Endothelial cell of umbilical vein (primary cell): Measurements from ENCODE around the gene NR6A1. TPM values are rescaled to one million over a fixed set of nuclear protein-coding genes. Genes with fewer than 3 reads are reported as not detected.

ENCODE experiments used
- BruUV-seq: library from RNA; stranded (reverse); fragments of 400-500 nt; replicated peaks from 2 replicates; lab custom pipeline; 2021; lab: Mats Ljungman, UMichigan
- CTCF ChIA-PET: fragments of 300-600, 350-600 bp; sonication (Branson Sonifier 250); formaldehyde crosslinking; loops from one replicate; lab custom pipeline; 2021; ENCODE audit warnings: antibody characterized with exemption, inconsistent platforms; lab: Charles Lee
- POLR2A ChIA-PET: fragments of 300-600, 350-600 bp; sonication (Branson Sonifier 250); formaldehyde crosslinking; loops from one replicate; lab custom pipeline; 2021; ENCODE audit warnings: antibody characterized with exemption, inconsistent platforms; lab: Charles Lee
- DNase-seq: peaks from one replicate; pipeline ENCODE4 v3.0.0-alpha.2; 2011; ENCODE audit warnings: low read depth, low spot score
- FAIRE-seq: peaks from 2 replicates; lab custom pipeline; 2011; peaks lifted over from hg19 to GRCh38; lab: Jason Lieb, UNC
- H2AFZ ChIP-seq: 2 replicates; pipeline ENCODE4 v1.6.0; 2012; ENCODE audit warnings: low read depth, low read length, control low read depth, inconsistent platforms
- H3K27ac ChIP-seq: 2 replicates; pipeline ENCODE4 v1.5.1; 2011; ENCODE audit warnings: low read depth, mild to moderate bottlenecking, control low read depth, low read length, moderate library complexity; ENCODE audit not compliant: insufficient read depth
- H3K27me3 ChIP-seq, 2 experiments: 2 replicates each; pipeline versions ENCODE4 v1.6.0 to v1.6.1; 2011; ENCODE audit warnings: low read length in 2 of 2, mixed read lengths in 1 of 2; ENCODE audit not compliant: control insufficient read depth in 2 of 2, insufficient read depth in 2 of 2
- H3K36me3 ChIP-seq, 2 experiments: 2 replicates in 1 of 2; 3 replicates in 1 of 2; pipeline ENCODE4 v1.5.1; 2011; ENCODE audit warnings: low read length in 2 of 2, mild to moderate bottlenecking in 1 of 2, moderate library complexity in 1 of 2; ENCODE audit not compliant: control insufficient read depth in 2 of 2, insufficient read depth in 2 of 2; ENCODE audit errors: extremely low read depth in 1 of 2
- H3K4me1 ChIP-seq: 3 replicates; pipeline ENCODE4 v1.5.1; 2011; ENCODE audit warnings: mild to moderate bottlenecking, low read length; ENCODE audit not compliant: control insufficient read depth, insufficient read depth; ENCODE audit errors: extremely low read depth
- H3K4me2 ChIP-seq: 2 replicates; pipeline ENCODE4 v1.6.1; 2011; ENCODE audit warnings: low read length, control low read depth, mixed read lengths; ENCODE audit not compliant: insufficient read depth
- H3K4me3 ChIP-seq, 3 experiments: fragments of 200-600 bp in 1 of 3; sonication (generic), shearing (Covaris generic) in 1 of 3; replicated peaks in 1 of 3; 2 replicates each; pipeline ENCODE4 v1.5.1; 2011 to 2016; ENCODE audit warnings: control low read depth in 3 of 3, low read length in 3 of 3, mild to moderate bottlenecking in 2 of 3, inconsistent platforms in 1 of 3, low read depth in 1 of 3, moderate library complexity in 1 of 3; ENCODE audit not compliant: insufficient read depth in 1 of 3
- H3K79me2 ChIP-seq: 2 replicates; pipeline ENCODE4 v1.6.0; 2012; ENCODE audit warnings: low read length, inconsistent platforms; ENCODE audit not compliant: control insufficient read depth, insufficient read depth
- H3K9ac ChIP-seq: replicated peaks from 2 replicates; pipeline ENCODE3; 2011; ENCODE audit warnings: low read length, control low read depth; ENCODE audit not compliant: insufficient read depth; ENCODE audit errors: extremely low read depth
- H3K9me1 ChIP-seq: replicated peaks from 3 replicates; pipeline ENCODE4 v1.6.0; 2011; ENCODE audit warnings: mild to moderate bottlenecking, low read length; ENCODE audit not compliant: control insufficient read depth, insufficient read depth; ENCODE audit errors: extremely low read depth
- H3K9me3 ChIP-seq: replicated peaks from 2 replicates; pipeline ENCODE4 v1.5.1; 2012; ENCODE audit warnings: low read length, inconsistent platforms; ENCODE audit not compliant: control insufficient read depth, insufficient read depth
- H4K20me1 ChIP-seq: replicated peaks from 2 replicates; pipeline ENCODE3; 2011; ENCODE audit warnings: mild to moderate bottlenecking, low read length; ENCODE audit not compliant: control insufficient read depth, insufficient read depth; ENCODE audit errors: extremely low read depth
- CTCF ChIP-seq, 2 donors: IDR thresholded peaks; 1 replicate in 1 of 2; 2 replicates in 1 of 2; pipeline ENCODE4 v1.5.1; 2011; ENCODE audit warnings: low read length in 2 of 2, mild to moderate bottlenecking in 2 of 2, moderate library complexity in 2 of 2, control low read depth in 1 of 2, inconsistent platforms in 1 of 2, low read depth in 1 of 2; ENCODE audit not compliant: insufficient read depth in 1 of 2; ENCODE audit errors: extremely low read depth in 1 of 2
- EZH2 ChIP-seq: IDR thresholded peaks from 2 replicates; pipeline ENCODE4 v1.6.1; 2012; ENCODE audit warnings: borderline replicate concordance, low read depth, mild to moderate bottlenecking, moderate library complexity, low read length, inconsistent platforms; ENCODE audit not compliant: severe bottlenecking
- FOS ChIP-seq: IDR thresholded peaks from 2 replicates; pipeline ENCODE4 v1.6.1; 2011; ENCODE audit warnings: mild to moderate bottlenecking, low read length, moderate library complexity, borderline replicate concordance; ENCODE audit not compliant: insufficient read depth
- GATA2 ChIP-seq: IDR thresholded peaks from 2 replicates; pipeline ENCODE4 v1.7.0; 2011; ENCODE audit warnings: low read depth, mild to moderate bottlenecking, moderate library complexity, mixed read lengths, low read length; ENCODE audit not compliant: insufficient read length, insufficient read depth
- JUN ChIP-seq: IDR thresholded peaks from 2 replicates; pipeline ENCODE4 v1.6.1; 2011; ENCODE audit warnings: borderline replicate concordance, low read depth; ENCODE audit not compliant: insufficient read length, insufficient read depth
- MYC ChIP-seq: IDR thresholded peaks from one replicate; pipeline ENCODE4 v1.6.1; 2011; ENCODE audit warnings: mild to moderate bottlenecking, low read depth, low read length
- POLR2A ChIP-seq: IDR thresholded peaks from 2 replicates; pipeline ENCODE4 v1.6.1; 2012; ENCODE audit warnings: low read depth, mild to moderate bottlenecking, control low read depth, low read length
- POLR2AphosphoS5 ChIP-seq: IDR thresholded peaks from 2 replicates; pipeline ENCODE4 v1.6.1; 2012; ENCODE audit warnings: low read depth, mild to moderate bottlenecking, control low read depth, low read length, moderate library complexity; ENCODE audit not compliant: insufficient read depth
- dilution Hi-C: fragments of 300-500 bp; cut with MboI; formaldehyde crosslinking; loops from one replicate; pipeline ENCODE4 v1.15.0; 2019; ENCODE audit warnings: low sequenced_read_pairs; ENCODE audit not compliant: extremely low pct_ligation_motif_present
- intact Hi-C: fragments of 100-400 bp; cut with micrococcal nuclease; formaldehyde crosslinking; loops from one replicate; pipeline ENCODE4 v1.10.0; 2022
- polyA plus RNA-seq, 4 experiments: library from polyadenylated mRNA; depleted of rRNA in 3 of 4; stranded (reverse) in 3 of 4; unstranded in 1 of 4; fragments of >200 nt; gene quantifications; 2 replicates each; pipeline versions ENCODE4 v1.2.1 to v1.2.3, GENCODE V29; 2011 to 2012; ENCODE audit warnings: missing spikeins in 1 of 4
- total RNA-seq: library from RNA; stranded (reverse); gene quantifications from 2 replicates; pipeline ENCODE4 v1.2.3, GENCODE V29; 2021
- TF ChIP-seq, protein P1 (sequence below): IDR thresholded peaks from 2 replicates; pipeline ENCODE4 v1.6.1; 2011; ENCODE audit not compliant: insufficient read depth, insufficient read length

The NR6A1 gene
- total and polyA plus RNA-seq, 2 donors (not counting 3 experiments of a cell fraction or from before 2014, with no cell fraction given): 0.17 to 1.2 TPM

DNA sequence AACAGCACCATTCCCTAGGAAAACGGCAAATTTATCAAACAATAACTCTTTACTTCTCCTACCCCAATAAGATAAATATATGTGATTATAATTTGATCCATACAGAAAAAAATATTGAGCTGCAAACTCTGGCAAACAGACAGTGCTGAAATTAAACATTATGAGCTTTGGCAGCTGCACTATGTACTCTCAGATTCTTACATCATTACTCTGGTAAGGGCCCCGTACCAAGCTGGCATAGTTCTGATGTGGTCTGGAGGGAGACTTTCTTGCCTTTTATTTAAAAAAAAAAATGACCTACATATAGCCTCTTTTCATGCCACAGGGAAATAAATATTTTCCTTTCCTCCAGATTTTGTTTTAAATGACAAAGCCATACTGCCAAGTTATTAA, 95.0 kb downstream of the NR6A1 start:
- peaks cover 2% of the 10 kb centered on the region for H4K20me1 ChIP-seq
- TF ChIP-seq, protein P1, sequence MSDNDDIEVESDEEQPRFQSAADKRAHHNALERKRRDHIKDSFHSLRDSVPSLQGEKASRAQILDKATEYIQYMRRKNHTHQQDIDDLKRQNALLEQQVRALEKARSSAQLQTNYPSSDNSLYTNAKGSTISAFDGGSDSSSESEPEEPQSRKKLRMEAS: no peak
- TF ChIP-seq POLR2AphosphoS5 (no peak), MYC (no peak), FOS (no peak), JUN (no peak), GATA2 (no peak), EZH2 (no peak), POLR2A (no peak), CTCF (IDR thresholded peaks at IDR 0.05; ENCODE audit: extremely low read depth in 1 of 2, insufficient read depth in 1 of 2, low read depth in 1 of 2, low read length in 2 of 2) (no peak)
- DNase-seq (no peak), FAIRE-seq (no peak)
- no peak overlapping the region for H3K27ac ChIP-seq
- intact Hi-C loops (no loop called here), dilution Hi-C loops (no loop called here)
- H3K4me1 ChIP-seq: peaks cover 11% of the 10 kb centered on the region
- no TSS peak for BruUV-seq
- H3K9me1 ChIP-seq: no peaks in the 10 kb centered on the region
- ChIA-PET POLR2A (interaction anchor here (1.5 kb wide), 1 partner anchor 18 kb away, joined by 3 read pairs; no protein-coding TSS in a partner anchor), CTCF (interaction anchor here (0.6 to 2.5 kb wide), 4 partner anchors 12 to 89 kb away, joined by 3 to 12 read pairs (median 5); no protein-coding TSS in a partner anchor)
- no peak overlapping the region for H3K4me3 ChIP-seq
- no peaks in the 10 kb centered on the region for H3K9me3 ChIP-seq
- H3K36me3 ChIP-seq: peaks cover 0 to 5% of the 10 kb centered on the region in 2 experiments
- H3K4me2 ChIP-seq: no peak overlapping the region
- H3K27me3 ChIP-seq: no peaks in the 10 kb centered on the region
- H2AFZ ChIP-seq: no peak overlapping the region
- no peak overlapping the region for H3K9ac ChIP-seq
- peaks cover 39% of the 10 kb centered on the region for H3K79me2 ChIP-seq
